HCEC 1CT (cell line): ENCODE results near the gene CDX1.
A peak's percentile ranks its signal among the peaks of the same experiment; 100 is the strongest.
"Not testable (repeated sequence)": the region's sequence is repeated elsewhere in the genome, so short reads cannot be mapped to it uniquely, and the experiment has no call there.

Source experiments
- DNase-seq: peaks from one replicate; pipeline ENCODE4 v3.0.0-alpha.2; 2017

CDX1 gene

DNA sequence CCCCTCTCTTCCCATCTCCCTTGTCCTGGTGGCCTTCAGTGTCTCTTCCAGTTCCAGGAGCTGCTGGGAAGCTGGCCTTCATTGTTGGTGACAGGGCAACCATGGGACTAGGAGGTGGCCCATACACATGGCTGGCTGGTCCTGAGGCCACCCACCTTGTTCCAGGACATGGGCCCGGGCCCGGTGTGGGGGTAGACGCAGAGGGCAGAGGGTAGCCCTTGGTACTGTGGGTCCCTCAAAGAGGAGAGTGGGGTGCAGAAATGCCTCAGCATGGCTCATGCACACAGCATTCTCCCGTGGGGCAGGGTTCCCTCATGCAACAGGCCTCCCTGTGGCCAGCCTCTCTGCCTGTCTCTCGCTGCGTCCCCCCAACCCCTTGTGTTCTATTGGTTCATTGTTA, 44.1 kb downstream of the CDX1 start:
- DNase-seq: no peak

DNA sequence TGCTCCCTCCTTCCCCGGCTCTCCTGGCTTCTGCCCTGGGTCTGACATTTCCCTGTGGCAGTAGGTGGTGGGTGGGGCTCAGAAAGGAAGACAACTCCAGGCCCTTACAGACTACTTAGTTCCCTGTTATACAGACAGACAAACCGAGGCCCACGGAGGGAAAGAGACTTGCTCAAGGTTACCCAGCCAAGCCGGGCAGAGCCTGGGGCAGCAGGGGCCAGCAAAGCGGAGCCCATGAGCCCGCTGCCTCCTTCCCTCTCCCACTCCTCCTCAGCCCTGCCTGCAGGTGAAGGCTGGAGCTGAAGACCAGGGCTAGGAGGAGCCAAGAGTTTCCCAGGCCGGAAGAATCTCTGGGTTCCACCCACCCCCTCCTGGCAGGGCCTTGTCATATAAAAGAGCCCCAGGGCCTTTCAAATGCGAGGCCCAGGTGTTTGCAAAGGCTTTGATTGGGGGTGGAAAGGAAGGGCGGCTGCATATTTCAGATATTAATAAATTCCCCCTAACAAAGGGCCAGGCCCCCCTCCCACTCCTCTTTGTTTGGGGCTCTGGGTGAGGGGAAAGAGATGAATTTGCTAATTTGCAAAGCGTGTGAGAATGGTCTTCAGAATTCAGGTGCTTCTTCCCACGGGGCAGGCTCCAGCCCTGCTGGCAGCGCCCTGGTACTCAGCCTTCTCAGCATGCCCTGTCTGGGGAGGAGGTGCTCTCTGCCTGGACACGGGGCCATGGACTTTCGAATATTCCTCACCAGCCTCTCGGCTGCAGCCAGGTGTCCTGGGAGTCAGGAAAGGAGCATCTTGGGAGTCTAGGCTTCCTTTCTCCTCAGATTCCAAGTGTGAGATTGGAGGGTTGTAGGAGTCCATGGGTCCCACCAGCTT, 44.8 kb downstream of the CDX1 start:
- no peak for DNase-seq

DNA sequence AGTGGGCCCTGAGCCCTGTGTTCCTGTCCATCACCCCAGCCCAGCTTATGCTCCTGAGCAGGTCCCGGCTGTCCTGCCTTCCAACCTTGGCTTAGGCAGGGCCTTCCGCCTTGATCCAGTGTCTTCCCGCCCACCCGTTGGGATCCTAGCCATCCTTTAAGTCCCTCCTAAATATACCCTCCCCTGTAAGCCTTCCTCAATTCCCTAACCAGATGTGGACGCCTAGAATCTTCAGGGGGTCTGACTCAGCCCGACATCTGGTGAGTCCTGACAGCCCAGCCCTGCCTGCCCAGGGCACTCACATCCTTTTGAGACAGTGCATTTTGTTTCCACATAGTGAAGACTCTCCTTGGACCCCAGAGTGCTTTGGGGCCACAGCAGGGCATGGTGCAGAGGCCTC, 47.0 kb downstream of the CDX1 start:
- peak; percentile 75 for DNase-seq

DNA sequence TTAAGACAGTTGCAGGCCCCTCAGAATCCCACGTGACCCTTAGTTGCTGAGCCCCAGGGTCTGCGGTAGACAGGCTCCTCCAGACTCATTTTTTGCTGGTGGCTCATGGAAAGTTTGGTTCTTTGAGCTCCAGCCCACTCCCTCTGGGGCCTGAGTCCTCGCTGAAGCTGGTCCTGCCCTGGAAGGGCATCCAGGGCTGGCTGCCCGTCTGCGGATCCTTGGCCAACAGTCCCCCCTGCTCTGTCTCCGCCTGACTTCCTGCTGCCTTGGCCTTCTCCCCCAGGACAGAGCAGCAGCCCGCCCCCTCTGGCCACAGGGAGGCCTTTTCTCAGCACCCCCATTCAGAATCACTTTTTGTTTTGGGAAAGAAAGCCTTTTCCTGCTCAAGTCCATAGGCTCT, 47.7 kb downstream of the CDX1 start:
- no peak for DNase-seq

DNA sequence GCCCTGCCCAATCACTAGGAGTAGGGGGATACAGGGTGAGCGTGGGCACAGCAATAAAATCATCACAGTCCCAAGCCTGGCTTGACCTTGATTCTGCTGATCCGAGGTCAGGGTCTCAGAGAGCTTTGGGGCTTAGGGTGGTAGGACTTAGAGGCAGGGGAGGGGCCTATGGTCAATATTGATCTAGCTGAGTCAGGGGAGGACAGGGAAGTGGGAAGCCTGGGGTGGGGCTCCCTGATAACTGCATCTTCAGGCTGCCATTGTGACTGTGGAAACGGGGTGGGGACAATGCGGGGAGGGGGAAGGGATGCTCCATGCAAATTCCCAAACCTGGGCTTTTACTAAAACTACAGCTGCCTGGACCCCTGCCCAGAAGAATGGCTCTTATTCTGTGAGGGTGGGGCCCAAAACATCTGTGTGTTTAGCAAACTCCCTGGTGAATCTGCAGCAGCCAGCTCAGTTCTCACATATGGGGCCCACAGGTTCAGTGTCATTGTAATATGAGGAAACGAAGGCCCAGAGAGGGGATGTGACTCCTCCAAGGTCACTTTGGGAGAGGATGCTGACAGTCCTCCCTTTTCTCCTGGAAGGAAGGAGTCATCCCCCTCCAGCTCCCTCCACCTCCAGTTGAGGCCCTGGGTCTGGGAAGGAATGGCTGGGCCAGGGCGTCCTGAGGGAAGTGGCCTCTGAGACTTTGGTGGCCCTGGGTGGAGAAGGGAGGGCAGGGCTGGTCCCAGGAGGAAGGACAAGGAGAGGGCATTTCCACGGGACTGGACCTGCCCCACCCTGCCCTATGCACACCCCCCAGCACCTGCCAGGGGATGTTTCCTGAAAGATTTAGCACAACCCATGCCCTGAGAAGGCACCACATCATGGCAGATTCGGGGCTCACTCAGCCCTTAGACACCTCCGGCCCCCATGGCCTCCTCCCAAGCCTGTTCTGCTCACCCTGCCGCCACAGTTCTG, 49.7 kb downstream of the CDX1 start:
- no peak for DNase-seq

DNA sequence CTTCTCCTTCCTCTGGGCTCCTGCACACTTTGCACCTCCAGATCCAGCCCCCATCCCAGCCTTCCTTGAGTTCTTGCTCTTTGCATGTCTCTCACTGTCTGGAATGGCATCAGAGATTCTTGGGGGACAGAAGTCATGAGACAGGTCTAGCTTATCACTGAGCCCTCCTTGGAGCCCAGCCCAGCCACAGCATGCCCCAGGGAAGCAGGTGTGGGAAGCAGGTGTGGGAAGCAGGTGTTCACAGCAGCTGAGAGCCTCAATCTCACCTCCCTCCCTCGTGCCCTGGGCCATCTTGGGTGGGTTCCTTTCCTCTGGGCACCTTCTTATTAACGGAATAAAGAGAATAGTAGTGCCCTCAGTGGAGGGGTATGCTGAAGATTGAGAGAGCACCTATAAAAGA, 50.5 kb downstream of the CDX1 start:
- DNase-seq: no peak

DNA sequence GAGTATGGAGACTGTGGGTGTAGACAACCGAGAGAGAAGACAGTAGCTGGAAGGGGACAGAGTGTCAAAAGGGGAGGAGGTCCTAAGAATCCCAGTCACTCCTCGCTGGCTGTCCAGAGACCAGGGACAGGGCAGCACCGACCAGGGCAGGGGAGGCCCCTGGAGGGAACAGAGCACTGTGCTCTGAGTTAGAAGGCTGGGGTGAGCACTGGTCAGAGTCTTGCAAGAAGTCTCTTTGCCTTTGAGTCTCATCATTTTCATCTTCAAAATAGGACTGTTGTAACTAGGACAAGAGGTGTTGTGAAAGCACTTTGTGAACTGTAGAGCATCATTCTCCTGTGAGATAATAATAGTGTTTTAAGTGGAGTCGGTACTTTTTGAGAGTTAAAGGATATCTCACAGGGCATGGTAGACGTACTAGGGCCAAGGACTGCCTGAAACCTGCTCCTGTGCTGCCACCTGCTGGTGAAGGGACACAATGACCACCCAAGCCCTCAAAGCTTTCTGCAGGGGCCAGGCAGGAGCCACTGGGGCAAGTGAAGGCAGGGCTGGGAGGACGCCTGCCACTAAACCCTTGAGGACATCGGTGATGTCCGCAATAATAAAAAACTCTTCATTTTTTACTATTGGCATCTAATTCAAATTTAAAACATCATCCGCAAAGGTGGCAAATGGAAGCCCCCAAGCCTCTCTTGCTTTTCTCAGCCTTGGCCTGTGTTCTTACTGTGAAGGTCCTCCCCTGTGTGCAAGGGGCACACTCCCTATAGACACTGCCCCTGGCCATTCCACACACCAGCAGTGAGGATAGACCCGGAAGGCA, 51.5 kb downstream of the CDX1 start:
- peak; percentile 71 for DNase-seq

DNA sequence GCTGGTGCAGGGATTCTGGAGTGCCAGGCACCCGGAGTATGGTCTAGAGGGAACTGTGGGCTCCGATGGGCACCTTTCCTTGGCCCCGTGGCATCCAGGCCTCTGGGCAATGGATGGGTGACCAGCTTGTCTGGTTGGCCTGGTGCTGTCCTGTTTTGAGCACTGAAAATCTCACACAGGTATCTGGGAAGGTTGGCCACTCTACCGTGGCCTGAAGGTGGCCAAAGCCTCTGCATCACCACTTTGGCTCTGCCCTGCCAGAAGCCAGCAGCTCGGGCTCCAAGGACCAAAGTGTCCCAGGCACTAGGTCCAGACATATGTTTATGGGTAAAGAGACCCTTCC, 52.1 kb downstream of the CDX1 start:
- no peak for DNase-seq

DNA sequence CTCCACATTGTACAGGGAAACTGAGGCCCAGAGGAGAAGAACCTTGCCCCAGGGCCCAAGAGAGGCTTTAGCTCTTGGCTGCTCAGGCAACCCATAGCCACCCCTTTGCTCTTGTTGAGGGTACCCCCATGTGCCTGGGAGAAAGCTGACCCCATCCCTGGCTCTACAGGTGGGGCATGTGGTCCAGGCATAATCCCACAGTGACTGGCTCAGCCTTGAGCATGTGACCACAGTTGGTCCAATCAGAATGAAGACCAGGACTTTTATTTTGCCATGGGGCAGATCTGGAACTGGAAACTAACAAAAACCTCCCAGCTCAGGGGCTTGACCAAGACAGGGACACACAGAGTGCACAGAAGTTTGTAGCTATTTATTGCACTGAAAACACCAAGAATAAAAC, 52.6 kb downstream of the CDX1 start:
- DNase-seq: no peak

DNA sequence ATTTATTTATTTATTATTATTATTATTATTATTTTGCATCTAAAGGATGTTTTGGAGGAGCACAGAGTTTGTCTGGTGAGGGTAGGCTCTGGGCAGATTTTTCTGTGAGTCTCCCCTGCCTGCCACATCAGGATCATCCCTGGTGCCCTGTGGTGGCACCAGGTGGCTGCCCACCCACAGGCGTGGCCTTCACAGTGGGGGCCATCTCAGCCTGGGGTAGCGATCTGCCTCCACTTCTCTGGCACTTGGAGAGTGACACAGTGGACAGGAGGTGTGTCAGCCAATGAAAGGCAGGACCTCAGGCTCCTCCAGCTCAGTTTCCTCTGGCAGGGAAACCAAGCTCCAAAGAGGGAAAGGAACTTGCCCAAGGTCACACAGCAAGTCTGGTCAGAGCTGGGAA, 53.3 kb downstream of the CDX1 start:
- DNase-seq: no peak

DNA sequence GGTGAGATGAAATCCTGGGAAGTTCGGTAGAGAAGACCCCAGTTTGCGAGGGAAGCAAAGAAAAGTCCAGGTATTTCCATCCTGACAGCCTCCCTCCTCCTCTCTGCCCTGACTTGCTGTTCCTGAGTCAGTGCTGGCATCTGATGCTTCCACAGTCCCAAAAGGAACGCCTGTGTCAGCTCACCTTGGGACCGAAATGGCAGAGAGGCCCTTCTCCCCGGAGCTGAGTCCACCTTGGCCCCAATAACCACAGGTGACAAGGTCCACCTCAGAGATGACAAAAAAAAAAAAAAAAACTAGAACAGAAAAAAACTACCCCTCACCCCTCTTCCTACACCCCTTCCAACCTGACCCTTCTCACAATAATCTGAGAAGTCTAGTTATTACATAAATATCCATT, 54.9 kb downstream of the CDX1 start:
- no peak for DNase-seq

DNA sequence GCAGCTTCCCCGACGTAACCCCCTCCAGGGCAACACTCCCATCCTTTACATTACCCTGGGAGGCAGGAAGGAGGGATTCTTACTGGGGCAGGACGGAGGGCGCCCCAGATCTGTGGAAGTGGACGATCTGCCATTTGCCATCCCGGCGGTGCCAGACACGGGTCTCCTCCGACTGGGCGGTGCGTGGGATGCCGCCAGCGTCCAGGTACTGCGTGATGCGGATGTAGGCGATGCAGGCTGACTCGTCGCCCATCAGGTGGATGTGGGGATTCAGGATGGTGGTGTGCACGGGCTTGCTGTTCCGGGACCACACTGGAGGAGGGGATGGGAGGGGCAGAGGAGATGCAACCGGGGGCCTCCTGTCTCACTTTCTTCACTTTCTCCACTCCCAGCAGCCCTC, 56.3 kb downstream of the CDX1 start:
- no peak for DNase-seq

DNA sequence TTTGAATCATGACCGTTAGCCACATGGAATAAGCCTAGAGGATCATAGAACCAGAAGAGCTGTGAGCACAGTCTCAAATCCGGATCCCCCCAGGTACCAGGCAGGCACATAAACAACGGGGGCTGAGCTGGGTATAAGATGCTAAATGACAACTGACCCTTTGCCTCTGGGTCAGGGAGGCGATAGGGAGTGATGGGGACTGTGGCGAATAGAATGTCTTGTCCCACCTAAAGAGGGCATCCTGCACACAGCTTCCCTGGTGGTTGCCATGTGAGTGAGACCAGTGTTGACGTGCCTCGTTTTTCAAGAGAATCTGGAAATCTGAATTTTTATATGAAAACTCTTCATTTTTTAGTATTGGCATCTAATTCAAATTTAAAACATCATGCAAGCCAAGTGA, 56.9 kb downstream of the CDX1 start:
- DNase-seq: no peak

DNA sequence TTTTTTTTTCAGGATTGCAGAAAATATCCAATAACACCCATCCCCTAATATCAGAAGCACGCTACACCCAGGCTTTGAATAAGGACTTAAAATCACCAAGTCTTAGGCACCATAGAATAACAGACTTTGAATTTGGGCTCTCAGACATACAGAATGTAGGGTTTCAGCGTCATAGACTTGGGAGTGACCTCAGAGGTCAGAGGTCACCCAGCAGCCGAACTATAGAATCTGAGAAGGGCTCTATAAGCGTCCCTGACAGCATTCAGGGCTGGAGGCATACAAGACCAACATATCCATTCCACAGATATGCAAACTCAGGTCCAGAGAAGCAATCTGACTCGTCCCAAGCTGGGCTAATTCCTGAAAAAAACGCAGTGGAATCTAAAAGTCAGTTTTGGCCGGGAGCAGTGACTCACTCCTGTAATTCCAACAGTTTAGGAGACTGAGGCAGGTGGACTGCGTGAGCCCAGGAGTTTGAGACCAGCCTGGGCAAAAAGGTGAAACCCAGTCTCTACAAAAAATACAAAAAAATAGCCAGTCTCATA, 58.0 kb downstream of the CDX1 start:
- no peak for DNase-seq

DNA sequence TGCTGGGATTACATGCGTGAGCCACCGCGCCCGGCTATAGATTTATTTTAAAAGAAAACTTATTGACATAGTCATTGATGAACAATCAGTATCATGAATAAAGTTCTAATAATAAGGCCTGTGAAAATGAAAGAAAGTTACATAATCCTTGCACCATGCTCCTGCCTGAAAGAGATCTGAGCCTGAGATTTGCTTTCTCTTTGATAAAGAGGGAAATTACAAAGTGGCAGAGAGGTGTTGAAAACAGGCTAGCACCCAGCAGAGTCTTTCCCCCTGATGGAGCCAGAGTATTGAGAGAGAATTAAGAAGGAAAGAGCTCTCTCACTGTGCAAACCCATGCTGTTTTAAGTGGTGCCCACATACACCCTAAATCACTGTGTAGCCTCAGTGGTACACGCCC, 60.5 kb downstream of the CDX1 start:
- no peak for DNase-seq

DNA sequence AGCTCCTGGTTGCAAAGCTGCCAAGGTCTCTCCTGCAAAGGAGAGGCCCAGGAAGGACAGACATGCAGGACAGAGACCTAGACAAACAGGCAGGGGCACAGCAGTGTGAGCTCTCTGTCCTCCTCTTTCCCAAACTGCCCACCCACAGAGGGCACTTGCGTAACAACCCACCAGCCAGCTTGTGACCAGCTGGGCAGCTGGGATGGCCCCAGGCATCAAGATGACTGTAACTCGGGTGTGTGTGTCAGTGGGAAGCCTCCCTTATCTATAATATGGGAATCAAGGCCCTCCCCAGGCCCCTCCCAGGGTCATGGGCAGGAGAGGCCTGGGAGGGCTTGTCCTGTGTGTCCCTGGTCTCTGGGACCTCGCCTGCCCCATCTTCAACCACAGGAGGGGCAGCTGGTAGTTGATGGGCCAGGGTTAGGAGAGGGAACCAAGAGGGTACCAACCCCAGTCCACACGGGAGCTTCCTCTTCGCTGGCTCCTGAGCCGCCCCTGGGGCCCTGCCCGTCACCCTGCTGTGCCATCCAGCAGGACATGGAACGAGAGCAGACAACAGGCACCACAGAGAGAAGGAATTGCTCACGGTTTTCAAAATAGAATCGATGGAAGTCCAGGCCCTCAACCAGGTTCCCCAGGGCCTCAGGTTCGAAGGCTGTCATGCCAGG, 61.2 kb downstream of the CDX1 start:
- peak; percentile 26 for DNase-seq

DNA sequence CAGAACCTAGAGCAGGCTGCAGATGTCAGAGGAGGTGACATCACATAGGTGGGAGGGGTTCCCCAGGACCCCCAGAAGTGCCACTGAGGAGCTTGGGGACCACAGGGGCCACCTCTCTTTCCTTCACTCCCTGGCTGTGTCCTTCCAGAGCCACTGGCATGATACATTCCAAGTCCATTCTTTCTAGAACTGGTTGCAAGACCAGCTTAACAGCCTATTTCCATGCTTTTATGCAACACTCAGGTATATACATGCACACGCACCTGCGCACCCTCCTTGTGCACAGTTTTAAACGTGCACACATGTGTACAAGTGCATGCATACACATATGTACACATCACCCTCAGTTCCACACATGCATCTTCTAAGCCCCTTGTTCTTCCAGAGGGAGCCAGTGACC, 63.0 kb downstream of the CDX1 start:
- DNase-seq: no peak

DNA sequence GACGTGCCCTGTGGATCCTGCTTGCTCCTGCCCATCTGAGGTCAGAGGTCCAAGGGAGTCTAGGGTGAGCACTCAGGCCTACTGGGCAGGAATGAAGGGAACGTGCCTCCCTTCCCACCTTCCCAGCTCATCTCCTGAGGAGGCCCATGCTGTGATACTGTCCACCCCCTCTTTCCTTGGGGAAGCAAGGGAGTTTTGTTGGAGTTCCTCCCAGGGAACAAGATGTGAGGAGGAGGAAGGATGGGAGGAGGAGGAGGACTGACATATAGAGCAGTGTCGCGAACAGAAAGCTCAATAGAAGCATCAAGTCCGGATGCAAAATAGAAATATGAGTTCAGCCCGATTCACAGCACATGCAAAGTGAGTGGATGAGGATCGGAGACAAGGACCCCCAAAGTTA, 64.3 kb downstream of the CDX1 start:
- DNase-seq: no peak

DNA sequence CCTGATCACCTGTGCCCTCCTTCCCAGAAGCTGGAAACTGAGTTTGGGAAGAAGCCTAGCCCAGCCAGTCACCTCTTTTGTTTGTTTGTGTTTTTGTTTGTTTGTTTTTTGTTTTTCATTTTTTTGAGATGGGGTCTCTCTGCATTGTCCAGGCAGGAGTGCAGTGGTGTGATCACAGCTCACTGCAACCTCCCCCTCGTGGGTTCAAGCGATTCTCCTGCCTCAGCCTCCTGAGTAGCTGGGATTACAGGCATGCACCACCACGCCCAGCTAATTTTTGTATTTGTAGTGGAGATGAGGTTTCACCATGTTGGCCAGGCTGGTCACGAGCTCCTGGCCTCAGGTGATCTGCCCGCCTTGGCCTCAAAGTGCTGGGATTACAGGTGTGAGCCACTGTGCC, 67.1 kb downstream of the CDX1 start:
- not testable (repeated sequence) for DNase-seq
